ENCODE measurements around the gene LSM3.

GRCh38 chr3:14138878-14139655, 39.5 kb upstream of the LSM3 start:
- no peak for TF ChIP-seq POLR2A (IDR thresholded peaks at IDR 0.05)
- TF ChIP-seq CTCF (IDR thresholded peaks at IDR 0.05) = no peak

Data from adrenal gland (tissue), 5 donors.